ENCODE data around the gene IL16. TPM values are rescaled to one million over a fixed set of nuclear protein-coding genes. Genes with fewer than 3 reads are reported as not detected.

Gene IL16
- total and polyA plus RNA-seq, 2 donors (not counting 1 experiment from before 2014, with no cell fraction given) = 181 to 287 TPM

DNA sequence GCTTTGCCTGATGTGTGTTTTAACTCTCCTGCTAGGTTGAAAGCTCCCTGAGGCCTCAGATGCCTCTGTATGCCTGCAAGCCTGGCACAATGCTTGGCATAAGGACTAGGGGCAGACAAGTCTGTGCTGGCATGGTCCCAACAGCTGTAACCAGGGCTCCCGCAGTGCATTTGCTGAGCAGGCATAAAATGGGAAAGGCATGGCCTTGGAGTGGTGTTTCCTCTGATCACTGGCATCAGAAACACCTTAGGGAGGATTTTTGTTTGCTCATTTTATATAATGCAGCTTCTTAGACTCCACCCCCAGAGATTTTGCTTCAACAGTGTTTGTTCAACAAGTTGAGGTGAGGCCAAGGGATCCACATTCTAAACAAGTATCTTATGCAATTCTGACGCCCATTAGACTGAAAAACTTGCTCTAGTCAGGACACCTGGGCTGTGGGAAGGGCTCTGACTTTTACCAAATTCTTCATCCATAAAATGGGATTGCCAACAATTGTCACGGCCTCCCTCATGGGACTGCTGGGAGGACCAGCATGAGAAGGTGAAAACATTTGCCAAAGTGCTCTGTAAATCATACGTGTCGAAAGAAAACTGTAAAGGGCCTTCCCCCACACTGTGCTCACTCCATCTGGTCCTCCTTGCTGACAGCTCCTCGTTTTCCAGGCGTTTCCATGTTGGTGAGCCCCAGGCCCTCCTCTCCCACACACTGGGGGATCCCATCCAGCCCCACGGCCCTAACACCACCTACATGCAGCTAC, 84.2 kb downstream of the IL16 start:
- Histone ChIP-seq H3K79me2 (ENCODE audit: control insufficient read depth, insufficient read depth, low read length) (peaks cover 46% of the 10 kb centered on the region), H3K36me3 (replicated peaks in 1 of 2; ENCODE audit: control extremely low read depth in 1 of 2, control insufficient read depth in 1 of 2, extremely low read depth in 1 of 2, insufficient read depth in 2 of 2, low read length in 1 of 2) (no peaks in the 10 kb centered on the region), H3K4me2 (replicated peaks; ENCODE audit: low read depth, low read length, poor library complexity, severe bottlenecking) (no peak overlapping the region), H3K9ac (ENCODE audit: low read length) (no peak overlapping the region), H2AFZ (ENCODE audit: insufficient read depth, low read depth, low read length, poor library complexity, severe bottlenecking) (no peak overlapping the region), H3K27me3 (replicated peaks in 1 of 4; ENCODE audit: control extremely low read depth in 1 of 4, control insufficient read depth in 3 of 4, insufficient read depth in 4 of 4, low read length in 3 of 4) (no peaks in the 10 kb centered on the region), H3K4me3 (ENCODE audit: control extremely low read depth in 1 of 5, extremely low read depth in 1 of 5, insufficient read depth in 1 of 5, low read depth in 2 of 5, low read length in 4 of 5) (no peak overlapping the region), H3K4me1 (ENCODE audit: control insufficient read depth in 2 of 2, insufficient read depth in 2 of 2, low read length in 2 of 2) (peaks cover 26 to 32% of the 10 kb centered on the region in 2 donors), H3K27ac (ENCODE audit: low read length in 2 of 2) (no peak overlapping the region), H3K9me3 (ENCODE audit: control extremely low read depth in 1 of 3, control insufficient read depth in 2 of 3, insufficient read depth in 1 of 3, low read length in 2 of 3) (peaks cover 0 to 15% (median 5%) of the 10 kb centered on the region in 3 donors), H4K20me1 (ENCODE audit: control insufficient read depth, insufficient read depth, low read length, poor library complexity, severe bottlenecking) (no peaks in the 10 kb centered on the region)
- POLR2A ChIA-PET = interaction anchor here (1.4 to 1.5 kb wide), 2 partner anchors 12 to 20 kb away, joined by 3 to 5 read pairs; no protein-coding TSS in a partner anchor
- Mint-ChIP-seq H3K27ac (peak overlapping the region; percentile 37), H3K4me1 (peaks cover 29% of the 10 kb centered on the region), H3K27me3 (no peaks in the 10 kb centered on the region), H3K9me3 (ENCODE audit: insufficient read depth) (peaks cover 5% of the 10 kb centered on the region), H3K4me3 (no peak overlapping the region)
- ATAC-seq (ENCODE audit: low read depth) (no peak), DNase-seq (no peak)
- no peak for TF ChIP-seq EZH2 (IDR thresholded peaks at IDR 0.05; ENCODE audit: borderline replicate concordance, insufficient read depth, low read depth, low read length, poor library complexity, severe bottlenecking)
- TF ChIP-seq, protein P1, sequence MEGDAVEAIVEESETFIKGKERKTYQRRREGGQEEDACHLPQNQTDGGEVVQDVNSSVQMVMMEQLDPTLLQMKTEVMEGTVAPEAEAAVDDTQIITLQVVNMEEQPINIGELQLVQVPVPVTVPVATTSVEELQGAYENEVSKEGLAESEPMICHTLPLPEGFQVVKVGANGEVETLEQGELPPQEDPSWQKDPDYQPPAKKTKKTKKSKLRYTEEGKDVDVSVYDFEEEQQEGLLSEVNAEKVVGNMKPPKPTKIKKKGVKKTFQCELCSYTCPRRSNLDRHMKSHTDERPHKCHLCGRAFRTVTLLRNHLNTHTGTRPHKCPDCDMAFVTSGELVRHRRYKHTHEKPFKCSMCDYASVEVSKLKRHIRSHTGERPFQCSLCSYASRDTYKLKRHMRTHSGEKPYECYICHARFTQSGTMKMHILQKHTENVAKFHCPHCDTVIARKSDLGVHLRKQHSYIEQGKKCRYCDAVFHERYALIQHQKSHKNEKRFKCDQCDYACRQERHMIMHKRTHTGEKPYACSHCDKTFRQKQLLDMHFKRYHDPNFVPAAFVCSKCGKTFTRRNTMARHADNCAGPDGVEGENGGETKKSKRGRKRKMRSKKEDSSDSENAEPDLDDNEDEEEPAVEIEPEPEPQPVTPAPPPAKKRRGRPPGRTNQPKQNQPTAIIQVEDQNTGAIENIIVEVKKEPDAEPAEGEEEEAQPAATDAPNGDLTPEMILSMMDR (IDR thresholded peaks at IDR 0.05) = no peak
- CTCF ChIA-PET = interaction anchor here (1.2 to 8.3 kb wide), 8 partner anchors 13 to 175 kb away, joined by 3 to 86 read pairs (median 4); no protein-coding TSS in a partner anchor
- intact Hi-C loops (cut with micrococcal nuclease) = no loop called here
- 93% methylated on average over 7 of the region's 8 CpGs for WGBS (ENCODE audit: insufficient coverage)

DNA sequence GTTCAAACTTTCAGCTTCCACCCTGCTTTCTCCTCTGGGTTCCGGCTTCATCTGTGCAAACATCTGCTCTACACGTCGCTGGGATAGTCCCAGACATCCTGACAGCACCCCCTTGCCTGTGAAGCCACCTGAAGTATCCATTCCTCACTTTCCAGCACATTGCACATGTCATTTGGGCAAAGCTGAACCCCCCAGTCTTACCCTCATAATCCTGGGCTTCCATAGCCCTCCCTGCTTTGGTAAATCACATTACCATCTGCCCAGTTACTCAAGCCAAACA, 84.7 kb downstream of the IL16 start:
- Mint-ChIP-seq H3K4me1 (peaks cover 29% of the 10 kb centered on the region), H3K4me3 (no peak overlapping the region)
- intact Hi-C loops (cut with micrococcal nuclease) = no loop called here

More for the DNA sequence above, 84.7 kb downstream of the IL16 start:
- no peak overlapping the region for H2AFZ ChIP-seq (ENCODE audit: insufficient read depth, low read depth, low read length, poor library complexity, severe bottlenecking)
- ChIA-PET CTCF (interaction anchor here (1.3 to 8.3 kb wide), 6 partner anchors 12 to 119 kb away, joined by 3 to 86 read pairs (median 22); no protein-coding TSS in a partner anchor), POLR2A (no interaction called here)
- no peak overlapping the region for H3K27ac ChIP-seq (ENCODE audit: low read length in 2 of 2)
- peaks cover 26 to 32% of the 10 kb centered on the region in 2 donors for H3K4me1 ChIP-seq (ENCODE audit: control insufficient read depth in 2 of 2, insufficient read depth in 2 of 2, low read length in 2 of 2)
- ATAC-seq (ENCODE audit: low read depth) = no peak
- no peak for DNase-seq
- no peak overlapping the region for H3K9ac ChIP-seq (ENCODE audit: low read length)
- Mint-ChIP-seq H3K27ac (no peak overlapping the region), H3K27me3 (no peaks in the 10 kb centered on the region), H3K9me3 (ENCODE audit: insufficient read depth) (peaks cover 5% of the 10 kb centered on the region)
- TF ChIP-seq, protein P1 (IDR thresholded peaks at IDR 0.05) = no peak
- no peak for TF ChIP-seq EZH2 (IDR thresholded peaks at IDR 0.05; ENCODE audit: borderline replicate concordance, insufficient read depth, low read depth, low read length, poor library complexity, severe bottlenecking)
- H4K20me1 ChIP-seq (ENCODE audit: control insufficient read depth, insufficient read depth, low read length, poor library complexity, severe bottlenecking) = no peaks in the 10 kb centered on the region
- no peaks in the 10 kb centered on the region for H3K36me3 ChIP-seq (replicated peaks in 1 of 2; ENCODE audit: control extremely low read depth in 1 of 2, control insufficient read depth in 1 of 2, extremely low read depth in 1 of 2, insufficient read depth in 2 of 2, low read length in 1 of 2)
- H3K27me3 ChIP-seq (replicated peaks in 1 of 4; ENCODE audit: control extremely low read depth in 1 of 4, control insufficient read depth in 3 of 4, insufficient read depth in 4 of 4, low read length in 3 of 4) = no peaks in the 10 kb centered on the region
- H3K4me3 ChIP-seq (ENCODE audit: control extremely low read depth in 1 of 5, extremely low read depth in 1 of 5, insufficient read depth in 1 of 5, low read depth in 2 of 5, low read length in 4 of 5) = no peak overlapping the region
- H3K9me3 ChIP-seq (ENCODE audit: control extremely low read depth in 1 of 3, control insufficient read depth in 2 of 3, insufficient read depth in 1 of 3, low read length in 2 of 3) = peaks cover 0 to 12% (median 5%) of the 10 kb centered on the region in 3 donors
- 95% methylated on average over 3 of the region's 3 CpGs for WGBS (ENCODE audit: insufficient coverage)
- H3K4me2 ChIP-seq (replicated peaks; ENCODE audit: low read depth, low read length, poor library complexity, severe bottlenecking) = no peak overlapping the region
- peaks cover 47% of the 10 kb centered on the region for H3K79me2 ChIP-seq (ENCODE audit: control insufficient read depth, insufficient read depth, low read length)
